Activated T-cell treated with anti-CD3 and anti-CD28 coated beads for 48 hours (primary cell): Measurements from ENCODE around the gene GALNT17.
"Not testable (repeated sequence)": the region's sequence is repeated elsewhere in the genome, so short reads cannot be mapped to it uniquely, and the experiment has no call there.

ENCODE experiments used
- DNase-seq: peaks from one replicate; pipeline ENCODE4 v3.0.0-alpha.2; 2020; ENCODE audit warnings: low read depth

Gene GALNT17

GRCh38 chr7:71236230-71237105 lies 104.5 kb downstream of the GALNT17 start:
- no peak for DNase-seq

DNA sequence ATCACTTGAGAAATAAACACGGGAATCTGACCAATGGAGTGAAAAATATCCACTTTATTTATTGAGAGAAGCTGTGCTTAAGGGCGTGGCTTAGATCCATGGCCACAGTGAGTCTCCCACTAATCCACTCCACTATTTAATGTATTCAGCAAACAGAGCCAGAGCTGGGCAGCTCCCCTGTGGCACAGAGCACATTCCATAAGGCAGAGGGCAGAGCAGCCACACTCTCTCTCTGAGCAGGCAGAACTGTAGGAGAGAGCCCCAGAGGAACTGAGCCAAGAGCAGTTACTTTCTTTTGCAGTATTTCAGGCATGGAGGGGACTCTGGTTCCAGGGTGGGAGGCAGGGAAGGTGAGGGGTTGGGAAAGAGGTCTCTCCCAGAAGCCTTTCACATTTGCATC lies 106.0 kb downstream of the GALNT17 start:
- DNase-seq: no peak

GRCh38 chr7:71238581-71239295 lies 106.8 kb downstream of the GALNT17 start:
- DNase-seq: no peak

DNA sequence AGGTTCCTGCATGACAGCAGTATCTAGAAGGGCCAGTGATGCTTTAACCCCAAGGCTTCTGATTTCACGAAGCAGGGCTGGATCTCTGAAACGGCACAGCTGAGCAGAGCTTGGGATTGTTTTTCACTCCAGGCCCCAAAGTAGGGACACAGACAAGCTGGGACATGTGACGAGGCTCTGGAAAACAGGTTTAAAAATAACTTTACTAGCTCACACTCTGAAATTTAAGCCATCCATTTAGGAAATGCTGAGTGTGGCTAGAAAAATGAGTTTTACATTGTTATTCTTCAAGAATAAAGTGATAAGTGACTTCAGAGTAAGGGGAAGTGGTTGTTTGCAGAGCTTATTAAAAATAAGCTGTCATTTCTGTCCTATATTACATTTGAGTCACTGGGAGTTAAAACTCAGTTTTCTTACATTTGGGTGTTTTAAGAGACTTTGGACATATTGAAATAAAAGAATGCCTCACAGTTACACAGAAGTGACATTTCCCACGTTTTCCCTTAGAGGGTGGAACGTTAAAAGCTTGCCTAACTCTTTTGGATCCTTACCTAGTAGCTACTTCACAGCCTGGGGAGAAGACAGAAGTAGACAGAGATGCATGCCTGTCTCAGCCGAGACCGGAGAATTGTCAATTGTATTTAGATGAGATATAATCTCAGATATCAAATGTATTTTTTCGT lies 107.8 kb downstream of the GALNT17 start:
- no peak for DNase-seq

DNA sequence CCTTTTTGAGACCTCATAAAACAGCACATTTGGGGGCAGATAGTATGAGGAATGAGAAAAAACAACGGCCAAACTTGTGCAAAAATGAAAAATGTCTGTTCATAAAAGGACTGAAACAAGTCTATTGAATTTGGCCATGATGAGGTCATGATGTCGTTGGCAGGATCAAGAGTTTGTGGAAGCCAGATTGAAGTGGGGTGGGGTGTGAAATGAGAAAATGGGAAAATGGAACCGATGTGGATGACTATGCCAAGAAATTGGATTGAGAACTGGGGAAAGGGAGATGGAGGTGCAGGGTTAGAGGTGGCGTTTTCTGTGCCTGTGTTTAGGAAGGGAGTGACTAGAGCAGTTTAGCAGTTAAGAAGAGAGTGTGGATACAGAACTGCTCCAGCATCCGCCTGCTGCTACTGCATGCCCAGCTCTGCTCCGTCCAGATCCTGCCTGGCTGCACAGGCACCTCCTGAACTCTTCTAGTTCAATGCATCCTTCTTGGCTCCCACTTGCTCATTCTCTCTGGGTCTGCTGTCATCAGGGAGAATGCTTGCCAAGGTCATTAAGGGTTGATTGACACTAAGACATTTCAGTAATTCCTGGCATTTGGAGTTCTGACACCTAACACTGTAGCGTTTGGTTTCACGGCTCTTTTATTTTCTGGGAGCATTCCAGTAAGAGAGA lies 111.9 kb downstream of the GALNT17 start:
- no peak for DNase-seq

DNA sequence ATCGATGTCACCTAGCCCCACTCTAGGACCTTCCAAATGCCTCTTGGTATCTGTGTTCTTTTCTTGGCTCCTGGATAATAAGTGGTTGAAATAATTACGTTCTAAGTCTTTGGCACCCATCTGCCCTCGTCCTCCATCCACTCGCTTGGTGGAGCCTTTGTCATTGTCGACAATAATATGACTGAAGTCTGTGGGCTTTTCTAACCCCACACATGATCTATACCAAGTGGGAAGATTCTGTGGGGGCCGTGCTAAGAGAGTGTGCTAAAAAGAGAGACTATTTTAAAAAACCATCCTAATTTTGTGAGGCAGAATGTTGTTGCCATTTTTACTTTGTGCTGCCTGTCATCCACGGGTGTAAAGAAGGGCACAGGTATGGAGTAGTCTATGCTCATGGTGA lies 113.1 kb downstream of the GALNT17 start:
- no peak for DNase-seq

- DNase-seq: no peak
These were observed 119.8 kb downstream of the GALNT17 start for GRCh38 chr7:71251706-71252105.

DNA sequence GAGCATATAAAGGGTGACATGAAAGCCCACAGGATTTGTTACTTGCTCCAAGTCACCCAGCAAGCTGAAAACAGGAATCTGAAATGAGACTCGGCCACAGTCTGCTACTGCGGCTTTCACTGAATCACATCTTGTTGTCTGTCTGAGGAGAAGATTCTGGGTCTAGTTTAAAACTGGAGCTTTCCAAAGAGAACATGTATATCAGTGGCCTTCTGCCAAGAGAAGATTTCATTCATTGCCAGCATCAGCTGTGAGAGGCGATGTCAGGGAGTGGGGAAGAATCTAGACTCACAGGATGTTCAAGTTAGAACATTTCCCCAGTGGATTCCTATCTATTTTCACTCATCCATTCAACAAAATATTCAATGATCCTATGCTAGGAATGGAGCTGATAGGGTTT lies 122.8 kb downstream of the GALNT17 start:
- DNase-seq: no peak

GRCh38 chr7:71255537-71256178 lies 123.7 kb downstream of the GALNT17 start:
- no peak for DNase-seq

DNA sequence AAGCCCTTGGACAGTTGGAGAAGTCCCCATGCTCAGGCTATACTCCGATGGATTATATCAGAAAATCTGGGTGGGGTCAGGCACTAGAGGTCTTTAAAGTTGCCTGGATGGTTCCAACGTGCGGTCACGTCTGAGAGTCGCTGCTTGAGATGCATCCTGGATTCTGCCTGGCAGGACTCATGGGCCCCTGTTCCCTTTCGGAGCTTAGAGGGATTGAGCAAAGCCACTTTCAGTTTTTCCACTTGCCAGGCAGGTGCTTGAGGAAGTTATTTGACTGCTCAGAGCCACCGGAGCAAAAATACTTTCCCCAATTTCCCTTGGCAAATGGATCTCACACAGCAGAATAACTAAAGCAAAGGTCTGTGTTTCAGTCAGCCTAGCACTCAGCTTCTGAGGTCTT lies 129.1 kb downstream of the GALNT17 start:
- DNase-seq: no peak

DNA sequence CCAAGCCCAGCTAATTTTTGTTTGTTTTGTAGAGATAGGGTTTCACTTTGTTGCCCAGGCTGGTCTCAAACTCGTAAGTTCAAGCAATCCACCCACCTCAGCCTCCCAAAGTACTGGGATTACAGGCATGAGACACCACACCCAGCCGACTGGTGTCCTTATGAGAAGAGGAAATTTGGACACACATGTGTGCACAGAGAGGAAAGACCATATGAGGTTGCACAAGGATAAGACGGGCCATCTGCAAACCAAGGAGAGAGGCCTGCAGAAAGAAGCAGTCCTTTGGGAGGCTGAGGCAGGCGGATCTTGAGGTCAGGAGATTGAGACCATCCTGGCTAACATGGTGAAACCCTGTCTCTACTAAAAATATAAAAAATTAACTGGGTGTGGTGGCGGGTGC lies 130.9 kb downstream of the GALNT17 start:
- DNase-seq: not testable (repeated sequence)

GRCh38 chr7:71264005-71264404 lies 132.1 kb downstream of the GALNT17 start:
- DNase-seq: no peak

- DNase-seq: no peak
These were observed 135.0 kb downstream of the GALNT17 start for GRCh38 chr7:71266912-71267311.

GRCh38 chr7:71267734-71268469 lies 136.0 kb downstream of the GALNT17 start:
- DNase-seq: no peak

GRCh38 chr7:71270558-71270957 lies 138.6 kb downstream of the GALNT17 start:
- no peak for DNase-seq

- no peak for DNase-seq
These were observed 139.3 kb downstream of the GALNT17 start for GRCh38 chr7:71271203-71271602.

GRCh38 chr7:71272509-71273490 lies 140.9 kb downstream of the GALNT17 start:
- DNase-seq: no peak

- no peak for DNase-seq
These were observed 146.3 kb downstream of the GALNT17 start for GRCh38 chr7:71278257-71278656.

- no peak for DNase-seq
These were observed 149.3 kb downstream of the GALNT17 start for GRCh38 chr7:71281261-71281660.

GRCh38 chr7:71283802-71284201 lies 151.9 kb downstream of the GALNT17 start:
- no peak for DNase-seq
